Prostate gland (tissue), 2 donors: Measurements from ENCODE around the gene RAPGEF2. TPM values are rescaled to one million over a fixed set of nuclear protein-coding genes. Genes with fewer than 3 reads are reported as not detected.

Experiments
- DNase-seq: peaks from one replicate; pipeline ENCODE4 v3.0.0-alpha.2; 2019; ENCODE audit warnings: low spot score
- H3K27ac ChIP-seq, 2 donors: fragments of 200-600 bp; sonication (generic); 2 replicates each; pipeline ENCODE4 v1.5.1; 2017 to 2019
- H3K27me3 ChIP-seq: fragments of 200-600 bp; sonication (generic); replicated peaks from 2 replicates; pipeline ENCODE4 v1.5.1; 2019; ENCODE audit not compliant: insufficient read depth
- H3K36me3 ChIP-seq, 2 donors: fragments of 200-600 bp; sonication (generic); 1 replicate in 1 of 2; 2 replicates in 1 of 2; pipeline versions ENCODE4 v1.5.1 to v1.8.1; 2017 to 2019
- H3K4me1 ChIP-seq: fragments of 200-600 bp; sonication (generic); replicated peaks from 2 replicates; pipeline ENCODE4 v1.5.1; 2019
- H3K4me3 ChIP-seq, 2 donors: fragments of 200-600 bp; sonication (generic); 2 replicates each; pipeline ENCODE4 v1.5.1; 2017 to 2019
- H3K9me3 ChIP-seq: fragments of 200-600 bp; sonication (generic); 2 replicates; pipeline ENCODE4 v1.5.1; 2017
- CTCF ChIP-seq, 4 experiments: fragments of 200-600 bp in 2 of 4; fragments of 450-650 bp in 2 of 4; sonication (generic) in 2 of 4; IDR thresholded peaks; 1 replicate in 3 of 4; 2 replicates in 1 of 4; pipeline ENCODE4 v1.5.1; 2016 to 2019; ENCODE audit warnings: antibody characterized with exemption in 4 of 4, mild to moderate bottlenecking in 2 of 4, moderate library complexity in 2 of 4
- POLR2A ChIP-seq: fragments of 450-650 bp; IDR thresholded peaks from one replicate; pipeline ENCODE4 v1.6.1; 2016; ENCODE audit warnings: antibody characterized with exemption, mild to moderate bottlenecking
- POLR2AphosphoS5 ChIP-seq: sonication (generic); formaldehyde crosslinking; IDR thresholded peaks from one replicate; pipeline ENCODE4 v1.6.1; 2017; ENCODE audit warnings: antibody characterized with exemption
- WGBS: methylation state at CpG from one replicate; pipeline ENCODE4 v1.1.5; 2018; 5-methylcytosine and 5-hydroxymethylcytosine counted together
- intact Hi-C: fragments of 100-400 bp; cut with DNase I; formaldehyde crosslinking; loops from one replicate; pipeline ENCODE4 v1.14.2; 2022
- total RNA-seq, 2 donors: library from RNA; depleted of rRNA; stranded (reverse); fragments of >200 nt; gene quantifications; one replicate each; pipeline ENCODE4 v1.1.0, GENCODE V29; 2016

RAPGEF2 gene
- total RNA-seq, 2 donors from 2014 or later, result 29.2 to 29.5 TPM

GRCh38 chr4:159206427-159206871 is 103.6 kb downstream of the RAPGEF2 start:
- no peaks in the 10 kb centered on the region for H3K36me3 ChIP-seq
- intact Hi-C loops, result loop anchor here (10.0 kb wide), 2 partner anchors 352 to 482 kb away; partner anchors contain the start of gene PPID
- peaks cover 10% of the 10 kb centered on the region for H3K4me1 ChIP-seq
- no peak for TF ChIP-seq POLR2AphosphoS5
- no peak for TF ChIP-seq CTCF (IDR thresholded peaks at IDR 0.05)
- TF ChIP-seq POLR2A, result no peak
- 49% methylated on average over 4 of the region's 4 CpGs for WGBS
- no peak for DNase-seq
- no peaks in the 10 kb centered on the region for H3K27me3 ChIP-seq
- no peak overlapping the region for H3K27ac ChIP-seq
- no peak overlapping the region for H3K4me3 ChIP-seq
- H3K9me3 ChIP-seq, result no peaks in the 10 kb centered on the region

- intact Hi-C loops, result loop anchor here (10.0 kb wide), 2 partner anchors 354 to 484 kb away; partner anchors contain the start of gene PPID
Observed at GRCh38 chr4:159209249-159209648, 106.4 kb downstream of the RAPGEF2 start.

GRCh38 chr4:159210975-159211374 is 108.1 kb downstream of the RAPGEF2 start:
- Histone ChIP-seq H3K4me1 (no peaks in the 10 kb centered on the region), H3K4me3 (no peak overlapping the region), H3K27me3 (no peaks in the 10 kb centered on the region), H3K9me3 (no peaks in the 10 kb centered on the region), H3K27ac (no peak overlapping the region), H3K36me3 (no peaks in the 10 kb centered on the region)
- TF ChIP-seq POLR2A (no peak), POLR2AphosphoS5 (no peak), CTCF (IDR thresholded peaks at IDR 0.05) (no peak)
- intact Hi-C loops, result no loop called here
- WGBS, result 96% methylated on average over 3 of the region's 3 CpGs
- no peak for DNase-seq

More at GRCh38 chr4:159209249-159209648, 106.4 kb downstream of the RAPGEF2 start:
- Histone ChIP-seq H3K27ac (no peak overlapping the region), H3K4me1 (peaks cover 6% of the 10 kb centered on the region), H3K27me3 (no peaks in the 10 kb centered on the region), H3K4me3 (no peak overlapping the region), H3K36me3 (no peaks in the 10 kb centered on the region), H3K9me3 (no peaks in the 10 kb centered on the region)
- DNase-seq, result no peak
- TF ChIP-seq CTCF (IDR thresholded peaks at IDR 0.05) (no peak), POLR2AphosphoS5 (no peak), POLR2A (no peak)
- WGBS, result 91% methylated on average over 4 of the region's 4 CpGs

- intact Hi-C loops, result no loop called here
- Histone ChIP-seq H3K9me3 (no peaks in the 10 kb centered on the region), H3K27ac (no peak overlapping the region), H3K4me3 (no peak overlapping the region), H3K27me3 (no peaks in the 10 kb centered on the region), H3K4me1 (no peaks in the 10 kb centered on the region), H3K36me3 (no peaks in the 10 kb centered on the region)
- 58% methylated on average over 7 of the region's 7 CpGs for whole genome bisulfite sequencing
- no peak for TF ChIP-seq POLR2AphosphoS5
- no peak for TF ChIP-seq CTCF (IDR thresholded peaks at IDR 0.05)
- no peak for TF ChIP-seq POLR2A
- no peak for DNase-seq
Observed at GRCh38 chr4:159212675-159213293, 109.9 kb downstream of the RAPGEF2 start.

GRCh38 chr4:159216834-159217233 is 114.0 kb downstream of the RAPGEF2 start:
- Histone ChIP-seq H3K9me3 (no peaks in the 10 kb centered on the region), H3K27ac (no peak overlapping the region), H3K36me3 (no peaks in the 10 kb centered on the region), H3K27me3 (no peaks in the 10 kb centered on the region), H3K4me3 (no peak overlapping the region), H3K4me1 (no peaks in the 10 kb centered on the region)
- DNase-seq, result no peak
- 88% methylated on average over 5 of the region's 5 CpGs for WGBS
- intact Hi-C loops, result no loop called here
- TF ChIP-seq POLR2A, result no peak
- TF ChIP-seq POLR2AphosphoS5, result no peak
- TF ChIP-seq CTCF (IDR thresholded peaks at IDR 0.05), result no peak
